GM23338 (cell line): ENCODE results near the gene GPR101. TPM values are rescaled to one million over a fixed set of nuclear protein-coding genes. Genes with fewer than 3 reads are reported as not detected.
A peak's percentile ranks its signal among the peaks of the same experiment; 100 is the strongest.

ENCODE experiments used
- ATAC-seq: fragments of 200-7000 bp; cut with Tn5 transposase; 3 replicates; pipeline ENCODE4 v1.9.1; 2020
- DNase-seq: peaks from one replicate; pipeline ENCODE4 v3.0.0-alpha.2; 2015; ENCODE audit warnings: low spot score
- H2AFZ ChIP-seq: fragments of 200-600 bp; sonication (generic); 2 replicates; pipeline ENCODE4 v1.8.0; 2016; ENCODE audit warnings: antibody characterized with exemption, mild to moderate bottlenecking, moderate library complexity
- H3F3A ChIP-seq: fragments of 200-600 bp; sonication (generic); replicated peaks from 2 replicates; pipeline ENCODE4 v1.8.0; 2017; ENCODE audit warnings: antibody characterized with exemption, mixed run types, low read depth
- H3K27ac ChIP-seq: fragments of 200-600 bp; sonication (generic); 2 replicates; pipeline ENCODE4 v1.6.1; 2016; ENCODE audit warnings: low read depth
- H3K27me3 ChIP-seq: fragments of 200-600 bp; sonication (generic); 2 replicates; pipeline ENCODE4 v1.8.0; 2016; ENCODE audit warnings: mild to moderate bottlenecking, mixed run types, moderate library complexity; ENCODE audit not compliant: insufficient read depth
- H3K36me3 ChIP-seq: fragments of 200-600 bp; sonication (generic); 2 replicates; pipeline ENCODE4 v1.8.0; 2016; ENCODE audit warnings: mild to moderate bottlenecking; ENCODE audit not compliant: insufficient read depth
- H3K4me1 ChIP-seq: fragments of 200-600 bp; sonication (generic); 2 replicates; pipeline ENCODE4 v1.8.0; 2016; ENCODE audit warnings: mild to moderate bottlenecking, moderate library complexity; ENCODE audit not compliant: insufficient read depth
- H3K4me2 ChIP-seq: fragments of 200-600 bp; sonication (generic); 2 replicates; pipeline ENCODE4 v1.7.1; 2017; ENCODE audit warnings: mixed run types
- H3K4me3 ChIP-seq: fragments of 200-600 bp; sonication (generic); 2 replicates; pipeline ENCODE4 v1.6.1; 2016; ENCODE audit warnings: mixed run types
- H3K79me2 ChIP-seq: fragments of 200-600 bp; sonication (generic); replicated peaks from 2 replicates; pipeline ENCODE4 v1.8.0; 2017; ENCODE audit warnings: mild to moderate bottlenecking; ENCODE audit not compliant: insufficient read depth
- H3K9me2 ChIP-seq: fragments of 200-600 bp; sonication (generic); 2 replicates; pipeline ENCODE4 v1.8.0; 2017; ENCODE audit not compliant: insufficient read depth
- H4K20me1 ChIP-seq: fragments of 200-600 bp; sonication (generic); replicated peaks from 2 replicates; pipeline ENCODE4 v1.8.0; 2017; ENCODE audit warnings: mild to moderate bottlenecking; ENCODE audit not compliant: insufficient read depth
- H3K27ac Mint-ChIP-seq: 2 replicates; pipeline ENCODE4 v1.8.0; 2020; ENCODE audit warnings: inconsistent platforms, mild to moderate bottlenecking, moderate library complexity, mixed read lengths
- H3K27me3 Mint-ChIP-seq: 3 replicates; pipeline ENCODE4 v1.8.0; 2022; ENCODE audit warnings: low read depth, mild to moderate bottlenecking, moderate library complexity, mixed read lengths, inconsistent platforms; ENCODE audit not compliant: insufficient read depth, poor library complexity
- H3K36me3 Mint-ChIP-seq: 3 replicates; pipeline ENCODE4 v1.8.0; 2021; ENCODE audit warnings: low read depth, mild to moderate bottlenecking, inconsistent platforms, moderate library complexity, mixed read lengths
- H3K4me1 Mint-ChIP-seq: 3 replicates; pipeline ENCODE4 v1.8.0; 2020; ENCODE audit warnings: mild to moderate bottlenecking, inconsistent platforms, mixed read lengths
- H3K4me3 Mint-ChIP-seq: 3 replicates; pipeline ENCODE4 v1.8.0; 2021; ENCODE audit warnings: moderate library complexity, mild to moderate bottlenecking, inconsistent platforms, mixed read lengths
- H3K9me3 Mint-ChIP-seq: 3 replicates; pipeline ENCODE4 v1.8.0; 2020; ENCODE audit warnings: moderate library complexity, mild to moderate bottlenecking, inconsistent platforms, mixed read lengths
- NANOG ChIP-seq: IDR thresholded peaks from 2 replicates; pipeline ENCODE4 v1.6.1; 2016; ENCODE audit warnings: antibody characterized with exemption, borderline replicate concordance
- STAT1 ChIP-seq: IDR thresholded peaks from one replicate; pipeline ENCODE4 v1.6.1; 2016; ENCODE audit warnings: antibody characterized with exemption; ENCODE audit not compliant: unreplicated experiment
- polyA plus RNA-seq: library from polyadenylated mRNA; unstranded; fragments of >200 nt; fragmentation: Nextera tagmentation; extraction: Ambion mirVana; gene quantifications from 2 replicates; pipeline ENCODE4 v1.2.1, GENCODE V29; 2016
- total RNA-seq: library from RNA; depleted of rRNA; stranded (reverse); fragments of >200 nt; shearing (Covaris generic); gene quantifications from 2 replicates; pipeline ENCODE4 v1.2.3, GENCODE V29; 2014
- TF ChIP-seq, protein P1 (sequence below): IDR thresholded peaks from 2 replicates; pipeline ENCODE4 v1.6.1; 2016; ENCODE audit warnings: antibody characterized with exemption
- TF ChIP-seq, protein P2 (sequence below): fragments of 250-450 bp; sonication (Bioruptor Pico); IDR thresholded peaks from 2 replicates; pipeline ENCODE4 v1.5.0; 2020; ENCODE audit warnings: mild to moderate bottlenecking, moderate library complexity
- TF ChIP-seq, protein P3 (sequence below), 2 experiments: fragments of 200-600 bp in 1 of 2; sonication (generic) in 1 of 2; conservative IDR thresholded peaks; 2 replicates each; pipeline versions ENCODE4 v1.5.1 to v1.6.1; 2016 to 2017; ENCODE audit warnings: antibody characterized with exemption in 2 of 2, low read depth in 2 of 2, mild to moderate bottlenecking in 2 of 2, moderate library complexity in 1 of 2

Gene GPR101
- total and polyA plus RNA-seq, 2 experiments from 2014 or later, result not detected

DNA sequence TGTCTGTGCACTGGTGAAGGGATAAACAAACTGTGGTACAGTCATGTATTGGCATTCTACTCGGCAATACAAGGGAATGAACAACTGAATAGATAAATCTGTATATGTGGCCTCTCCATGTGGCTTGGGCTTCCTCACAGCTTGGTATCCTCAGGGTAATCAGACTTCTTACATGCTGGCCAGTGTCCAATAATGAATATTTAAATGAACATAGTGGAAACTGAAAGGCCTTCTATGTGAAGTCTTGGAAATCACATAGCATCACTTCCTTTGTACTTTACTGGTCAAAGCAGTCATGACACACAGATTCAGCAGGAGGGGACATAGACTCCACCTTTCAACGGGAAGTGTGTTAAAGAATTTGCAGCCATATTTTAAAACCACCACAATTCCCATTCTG is 33.4 kb upstream of the GPR101 start (continued):
- TF ChIP-seq, protein P1, sequence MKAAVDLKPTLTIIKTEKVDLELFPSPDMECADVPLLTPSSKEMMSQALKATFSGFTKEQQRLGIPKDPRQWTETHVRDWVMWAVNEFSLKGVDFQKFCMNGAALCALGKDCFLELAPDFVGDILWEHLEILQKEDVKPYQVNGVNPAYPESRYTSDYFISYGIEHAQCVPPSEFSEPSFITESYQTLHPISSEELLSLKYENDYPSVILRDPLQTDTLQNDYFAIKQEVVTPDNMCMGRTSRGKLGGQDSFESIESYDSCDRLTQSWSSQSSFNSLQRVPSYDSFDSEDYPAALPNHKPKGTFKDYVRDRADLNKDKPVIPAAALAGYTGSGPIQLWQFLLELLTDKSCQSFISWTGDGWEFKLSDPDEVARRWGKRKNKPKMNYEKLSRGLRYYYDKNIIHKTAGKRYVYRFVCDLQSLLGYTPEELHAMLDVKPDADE, result no peak
- TF ChIP-seq, protein P2, sequence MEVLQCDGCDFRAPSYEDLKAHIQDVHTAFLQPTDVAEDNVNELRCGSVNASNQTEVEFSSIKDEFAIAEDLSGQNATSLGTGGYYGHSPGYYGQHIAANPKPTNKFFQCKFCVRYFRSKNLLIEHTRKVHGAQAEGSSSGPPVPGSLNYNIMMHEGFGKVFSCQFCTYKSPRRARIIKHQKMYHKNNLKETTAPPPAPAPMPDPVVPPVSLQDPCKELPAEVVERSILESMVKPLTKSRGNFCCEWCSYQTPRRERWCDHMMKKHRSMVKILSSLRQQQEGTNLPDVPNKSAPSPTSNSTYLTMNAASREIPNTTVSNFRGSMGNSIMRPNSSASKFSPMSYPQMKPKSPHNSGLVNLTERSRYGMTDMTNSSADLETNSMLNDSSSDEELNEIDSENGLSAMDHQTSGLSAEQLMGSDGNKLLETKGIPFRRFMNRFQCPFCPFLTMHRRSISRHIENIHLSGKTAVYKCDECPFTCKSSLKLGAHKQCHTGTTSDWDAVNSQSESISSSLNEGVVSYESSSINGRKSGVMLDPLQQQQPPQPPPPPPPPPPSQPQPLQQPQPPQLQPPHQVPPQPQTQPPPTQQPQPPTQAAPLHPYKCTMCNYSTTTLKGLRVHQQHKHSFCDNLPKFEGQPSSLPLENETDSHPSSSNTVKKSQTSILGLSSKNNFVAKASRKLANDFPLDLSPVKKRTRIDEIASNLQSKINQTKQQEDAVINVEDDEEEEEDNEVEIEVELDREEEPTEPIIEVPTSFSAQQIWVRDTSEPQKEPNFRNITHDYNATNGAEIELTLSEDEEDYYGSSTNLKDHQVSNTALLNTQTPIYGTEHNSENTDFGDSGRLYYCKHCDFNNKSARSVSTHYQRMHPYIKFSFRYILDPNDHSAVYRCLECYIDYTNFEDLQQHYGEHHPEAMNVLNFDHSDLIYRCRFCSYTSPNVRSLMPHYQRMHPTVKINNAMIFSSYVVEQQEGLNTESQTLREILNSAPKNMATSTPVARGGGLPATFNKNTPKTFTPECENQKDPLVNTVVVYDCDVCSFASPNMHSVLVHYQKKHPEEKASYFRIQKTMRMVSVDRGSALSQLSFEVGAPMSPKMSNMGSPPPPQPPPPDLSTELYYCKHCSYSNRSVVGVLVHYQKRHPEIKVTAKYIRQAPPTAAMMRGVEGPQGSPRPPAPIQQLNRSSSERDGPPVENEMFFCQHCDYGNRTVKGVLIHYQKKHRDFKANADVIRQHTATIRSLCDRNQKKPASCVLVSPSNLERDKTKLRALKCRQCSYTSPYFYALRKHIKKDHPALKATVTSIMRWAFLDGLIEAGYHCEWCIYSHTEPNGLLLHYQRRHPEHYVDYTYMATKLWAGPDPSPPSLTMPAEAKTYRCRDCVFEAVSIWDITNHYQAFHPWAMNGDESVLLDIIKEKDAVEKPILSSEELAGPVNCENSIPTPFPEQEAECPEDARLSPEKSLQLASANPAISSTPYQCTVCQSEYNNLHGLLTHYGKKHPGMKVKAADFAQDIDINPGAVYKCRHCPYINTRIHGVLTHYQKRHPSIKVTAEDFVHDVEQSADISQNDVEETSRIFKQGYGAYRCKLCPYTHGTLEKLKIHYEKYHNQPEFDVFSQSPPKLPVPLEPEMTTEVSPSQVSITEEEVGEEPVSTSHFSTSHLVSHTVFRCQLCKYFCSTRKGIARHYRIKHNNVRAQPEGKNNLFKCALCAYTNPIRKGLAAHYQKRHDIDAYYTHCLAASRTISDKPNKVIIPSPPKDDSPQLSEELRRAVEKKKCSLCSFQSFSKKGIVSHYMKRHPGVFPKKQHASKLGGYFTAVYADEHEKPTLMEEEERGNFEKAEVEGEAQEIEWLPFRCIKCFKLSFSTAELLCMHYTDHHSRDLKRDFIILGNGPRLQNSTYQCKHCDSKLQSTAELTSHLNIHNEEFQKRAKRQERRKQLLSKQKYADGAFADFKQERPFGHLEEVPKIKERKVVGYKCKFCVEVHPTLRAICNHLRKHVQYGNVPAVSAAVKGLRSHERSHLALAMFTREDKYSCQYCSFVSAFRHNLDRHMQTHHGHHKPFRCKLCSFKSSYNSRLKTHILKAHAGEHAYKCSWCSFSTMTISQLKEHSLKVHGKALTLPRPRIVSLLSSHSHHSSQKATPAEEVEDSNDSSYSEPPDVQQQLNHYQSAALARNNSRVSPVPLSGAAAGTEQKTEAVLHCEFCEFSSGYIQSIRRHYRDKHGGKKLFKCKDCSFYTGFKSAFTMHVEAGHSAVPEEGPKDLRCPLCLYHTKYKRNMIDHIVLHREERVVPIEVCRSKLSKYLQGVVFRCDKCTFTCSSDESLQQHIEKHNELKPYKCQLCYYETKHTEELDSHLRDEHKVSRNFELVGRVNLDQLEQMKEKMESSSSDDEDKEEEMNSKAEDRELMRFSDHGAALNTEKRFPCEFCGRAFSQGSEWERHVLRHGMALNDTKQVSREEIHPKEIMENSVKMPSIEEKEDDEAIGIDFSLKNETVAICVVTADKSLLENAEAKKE (CRISPR knock-in tag), result no peak

DNA sequence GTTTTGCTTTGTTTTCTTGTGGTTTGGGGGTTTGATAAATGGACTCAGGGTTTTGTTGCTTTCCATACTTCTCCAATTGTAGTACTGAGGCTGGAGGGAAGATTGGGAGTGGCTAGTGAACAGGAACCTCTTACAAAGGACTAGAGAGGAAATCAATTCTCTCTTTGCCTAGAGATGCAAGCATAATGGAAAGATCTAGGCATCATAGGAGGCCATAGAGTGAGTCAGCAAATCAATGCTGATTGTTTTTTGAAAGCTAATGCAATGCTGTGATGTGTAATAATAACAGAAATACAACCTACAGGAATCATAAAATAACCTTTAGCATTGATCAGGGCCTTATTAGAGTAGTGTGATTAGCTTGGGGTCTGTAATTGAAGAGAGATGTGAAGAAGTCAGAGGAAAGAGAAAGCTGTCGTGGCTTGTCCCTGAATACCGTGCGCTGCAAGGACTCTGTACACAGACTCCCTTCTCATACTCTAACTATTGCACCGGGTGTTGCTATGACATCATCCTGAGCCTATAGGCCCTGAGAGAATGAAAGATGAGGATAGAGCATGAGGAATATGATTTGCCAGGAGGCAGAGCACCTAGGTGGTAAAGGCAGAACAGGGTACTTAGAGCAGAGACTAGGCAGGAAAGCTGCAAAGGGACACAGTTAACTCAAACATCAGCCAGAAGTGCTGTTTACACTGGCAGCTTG is 29.3 kb upstream of the GPR101 start:
- Histone ChIP-seq H3K27me3 (no peaks in the 10 kb centered on the region), H2AFZ (0 out of 2 replicates have a peak overlapping the region, but pooled peaks have one; percentile 28), H3K79me2 (no peaks in the 10 kb centered on the region), H3K36me3 (no peaks in the 10 kb centered on the region), H3F3A (no peaks in the 10 kb centered on the region), H3K4me3 (no peak overlapping the region), H4K20me1 (no peaks in the 10 kb centered on the region), H3K4me1 (no peaks in the 10 kb centered on the region), H3K27ac (no peak overlapping the region), H3K9me2 (no peaks in the 10 kb centered on the region), H3K4me2 (no peak overlapping the region)
- peaks cover 8% of the 10 kb centered on the region for H3K4me1 Mint-ChIP-seq
- no peak for ATAC-seq
- H3K9me3 Mint-ChIP-seq, result no peaks in the 10 kb centered on the region
- no peak overlapping the region for H3K4me3 Mint-ChIP-seq
- DNase-seq, result no peak
- peaks cover 2% of the 10 kb centered on the region for H3K27me3 Mint-ChIP-seq
- peak overlapping the region; percentile 50 for H3K27ac Mint-ChIP-seq
- H3K36me3 Mint-ChIP-seq, result no peaks in the 10 kb centered on the region
- no peak for TF ChIP-seq STAT1
- TF ChIP-seq NANOG, result no peak
- TF ChIP-seq, protein P2 (CRISPR knock-in tag), result no peak
- TF ChIP-seq, protein P3, sequence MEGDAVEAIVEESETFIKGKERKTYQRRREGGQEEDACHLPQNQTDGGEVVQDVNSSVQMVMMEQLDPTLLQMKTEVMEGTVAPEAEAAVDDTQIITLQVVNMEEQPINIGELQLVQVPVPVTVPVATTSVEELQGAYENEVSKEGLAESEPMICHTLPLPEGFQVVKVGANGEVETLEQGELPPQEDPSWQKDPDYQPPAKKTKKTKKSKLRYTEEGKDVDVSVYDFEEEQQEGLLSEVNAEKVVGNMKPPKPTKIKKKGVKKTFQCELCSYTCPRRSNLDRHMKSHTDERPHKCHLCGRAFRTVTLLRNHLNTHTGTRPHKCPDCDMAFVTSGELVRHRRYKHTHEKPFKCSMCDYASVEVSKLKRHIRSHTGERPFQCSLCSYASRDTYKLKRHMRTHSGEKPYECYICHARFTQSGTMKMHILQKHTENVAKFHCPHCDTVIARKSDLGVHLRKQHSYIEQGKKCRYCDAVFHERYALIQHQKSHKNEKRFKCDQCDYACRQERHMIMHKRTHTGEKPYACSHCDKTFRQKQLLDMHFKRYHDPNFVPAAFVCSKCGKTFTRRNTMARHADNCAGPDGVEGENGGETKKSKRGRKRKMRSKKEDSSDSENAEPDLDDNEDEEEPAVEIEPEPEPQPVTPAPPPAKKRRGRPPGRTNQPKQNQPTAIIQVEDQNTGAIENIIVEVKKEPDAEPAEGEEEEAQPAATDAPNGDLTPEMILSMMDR (conservative IDR thresholded peaks at IDR 0.05; ENCODE audit: low read depth in 2 of 2), result no peak
